Central memory CD4-positive, alpha-beta T cell (primary cell): ENCODE results near the gene PDK3.

Experiments
- DNase-seq: peaks from one replicate; pipeline ENCODE4 v3.0.0; 2022
- total RNA-seq, 3 experiments: gene quantifications; one replicate each; lab custom pipeline; 2026; lab: John Stamatoyannopoulos, UW

The PDK3 gene
- 59.0 to 129 (median 65.8) reads per million in 3 experiments for total RNA-seq

GRCh38 chrX:24464836-24465531 lies at the start of gene PDK3:
PDK3 (plus strand) TSS chrX:24465286; CDS start chrX:24465456, 170 bp downstream.
- DNase-seq = peak; percentile 90

GRCh38 chrX:24415921-24416320 lies 49.2 kb upstream of the PDK3 start:
- no peak for DNase-seq

GRCh38 chrX:24423960-24424359 lies 41.1 kb upstream of the PDK3 start:
- no peak for DNase-seq

GRCh38 chrX:24424948-24425347 lies 40.1 kb upstream of the PDK3 start:
- no peak for DNase-seq

GRCh38 chrX:24425806-24426205 lies 39.3 kb upstream of the PDK3 start:
- DNase-seq = no peak

- DNase-seq = peak; percentile 14
These were observed 38.7 kb upstream of the PDK3 start for GRCh38 chrX:24426340-24426913.

- no peak for DNase-seq
These were observed 38.0 kb upstream of the PDK3 start for GRCh38 chrX:24426921-24427746.

- DNase-seq = no peak
These were observed 37.4 kb upstream of the PDK3 start for GRCh38 chrX:24427747-24428019.

- no peak for DNase-seq
These were observed 36.6 kb upstream of the PDK3 start for GRCh38 chrX:24428516-24428915.

GRCh38 chrX:24435060-24435459 lies 30.0 kb upstream of the PDK3 start:
- DNase-seq = no peak

- no peak for DNase-seq
These were observed 21.2 kb upstream of the PDK3 start for GRCh38 chrX:24443918-24444317.

- no peak for DNase-seq
These were observed 20.4 kb upstream of the PDK3 start for GRCh38 chrX:24444645-24445044.

- DNase-seq = no peak
These were observed 16.3 kb upstream of the PDK3 start for GRCh38 chrX:24448762-24449250.

- no peak for DNase-seq
These were observed 2.0 kb upstream of the PDK3 start for GRCh38 chrX:24463077-24463476.

GRCh38 chrX:24464498-24464835 lies 619 bp upstream of the PDK3 start:
- DNase-seq = no peak

- no peak for DNase-seq
These were observed 413 bp downstream of the PDK3 start for GRCh38 chrX:24465532-24465865.

GRCh38 chrX:24466025-24466424 lies 939 bp downstream of the PDK3 start:
- DNase-seq = no peak

- DNase-seq = no peak
These were observed 3.2 kb downstream of the PDK3 start for GRCh38 chrX:24468245-24468644.

- DNase-seq = no peak
These were observed 6.7 kb downstream of the PDK3 start for GRCh38 chrX:24471808-24472207.

GRCh38 chrX:24475480-24475879 lies 10.4 kb downstream of the PDK3 start:
- DNase-seq = no peak

GRCh38 chrX:24478509-24478908 lies 13.4 kb downstream of the PDK3 start:
- no peak for DNase-seq

GRCh38 chrX:24479924-24480323 lies 14.8 kb downstream of the PDK3 start:
- DNase-seq = peak; percentile 89

- no peak for DNase-seq
These were observed 15.3 kb downstream of the PDK3 start for GRCh38 chrX:24480400-24480865.

- DNase-seq = no peak
These were observed 17.8 kb downstream of the PDK3 start for GRCh38 chrX:24482823-24483415.
